Small intestine (tissue), 7 donors: ENCODE measurements around the gene C2orf66. TPM values are rescaled to one million over a fixed set of nuclear protein-coding genes. Genes with fewer than 3 reads are reported as not detected.

Experiments
- DNase-seq, 2 donors: peaks; one replicate each; pipeline versions ENCODE4 v3.0.0 to v3.0.0-alpha.2; 2013
- FAIRE-seq: peaks from 2 replicates; lab custom pipeline; 2012; peaks lifted over from hg19 to GRCh38; lab: Jason Lieb, UNC
- H3K27ac ChIP-seq, 3 donors: one replicate each; pipeline ENCODE4 v1.5.1; 2013; ENCODE audit warnings: low read length in 2 of 3, mild to moderate bottlenecking in 2 of 3, control low read depth in 1 of 3, inconsistent platforms in 1 of 3, low read depth in 1 of 3, moderate library complexity in 1 of 3
- H3K27me3 ChIP-seq, 3 donors: one replicate each; pipeline ENCODE4 v1.6.1; 2013; ENCODE audit warnings: low read length in 3 of 3, inconsistent platforms in 1 of 3; ENCODE audit not compliant: control insufficient read depth in 3 of 3, insufficient read depth in 3 of 3
- H3K36me3 ChIP-seq, 3 donors: one replicate each; pipeline ENCODE4 v1.6.1; 2013; ENCODE audit warnings: low read length in 3 of 3, inconsistent platforms in 1 of 3, low read depth in 1 of 3, mild to moderate bottlenecking in 1 of 3, moderate library complexity in 1 of 3; ENCODE audit not compliant: control insufficient read depth in 3 of 3, insufficient read depth in 2 of 3
- H3K4me1 ChIP-seq, 3 donors: one replicate each; pipeline ENCODE4 v1.6.1; 2013; ENCODE audit warnings: low read length in 2 of 3, inconsistent platforms in 1 of 3, low read depth in 1 of 3, mild to moderate bottlenecking in 1 of 3, moderate library complexity in 1 of 3; ENCODE audit not compliant: control insufficient read depth in 3 of 3, insufficient read depth in 2 of 3
- H3K4me3 ChIP-seq, 3 donors: one replicate each; pipeline ENCODE4 v1.5.1; 2013; ENCODE audit warnings: low read length in 3 of 3, control low read depth in 1 of 3, inconsistent platforms in 1 of 3, low read depth in 1 of 3, mild to moderate bottlenecking in 1 of 3, moderate library complexity in 1 of 3
- H3K9me3 ChIP-seq, 2 donors: one replicate each; pipeline ENCODE4 v1.6.1; 2013; ENCODE audit warnings: low read depth in 1 of 2, low read length in 1 of 2; ENCODE audit not compliant: control insufficient read depth in 2 of 2, insufficient read depth in 1 of 2
- WGBS, 3 donors: extraction: QIAGEN DNeasy Blood & Tissue Kit; methylation state at CpG; one replicate each; pipeline ENCODE4 v1.1.7; 2013; 5-methylcytosine and 5-hydroxymethylcytosine counted together
- polyA plus RNA-seq, 4 donors: library from polyadenylated mRNA; stranded (reverse) in 3 of 4; unstranded in 1 of 4; fragments of 200-250 nt in 3 of 4; fragments of 120-200 nt in 1 of 4; gene quantifications; one replicate each; pipeline versions ENCODE4 v1.2.1 to v1.2.3, GENCODE V29; 2013
- donor health status: healthy with polysubstance abuse.
- donor health status: control.
- donor health status: control.
- donor health status: Bipolar disorder and iron deficiency.
- donor health status: healthy.

The C2orf66 gene
- polyA plus RNA-seq, 4 donors: 0.06 to 0.21 TPM; not detected in 2

DNA sequence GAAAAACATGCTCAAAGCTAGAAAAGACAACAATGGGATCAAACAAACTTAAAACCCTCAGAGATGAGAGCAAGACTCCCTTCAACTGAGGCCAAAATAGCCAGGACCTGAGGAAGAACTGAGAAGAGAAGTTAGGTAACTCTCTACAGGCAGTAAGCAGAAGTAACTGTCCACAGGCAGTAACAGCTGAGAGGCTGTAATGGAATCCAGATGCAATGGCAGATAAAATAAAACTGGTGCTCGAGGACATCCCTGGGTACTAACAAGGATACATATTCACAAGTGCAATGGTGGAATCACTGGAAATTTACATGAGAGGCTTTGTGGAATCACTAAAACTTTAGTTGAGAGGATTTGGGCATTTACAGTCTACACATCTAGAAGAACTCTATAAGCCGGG is 30.4 kb upstream of the C2orf66 start:
- Histone ChIP-seq H3K4me1 (no peaks in the 10 kb centered on the region), H3K4me3 (no peak overlapping the region), H3K36me3 (peaks cover 0 to 10% (median 3%) of the 10 kb centered on the region in 3 donors), H3K27ac (no peak overlapping the region), H3K27me3 (no peaks in the 10 kb centered on the region), H3K9me3 (no peaks in the 10 kb centered on the region)
- DNase-seq (no peak), FAIRE-seq (no peak)
- WGBS, 3 donors: 86 to 91% (median 88%) methylated on average over 2 of the region's 2 CpGs

- peaks cover 0 to 8% (median 3%) of the 10 kb centered on the region in 3 donors for H3K36me3 ChIP-seq
- H3K4me1 ChIP-seq: no peaks in the 10 kb centered on the region
- H3K9me3 ChIP-seq: no peaks in the 10 kb centered on the region
- no peaks in the 10 kb centered on the region for H3K27me3 ChIP-seq
- H3K4me3 ChIP-seq: no peak overlapping the region
- no peak overlapping the region for H3K27ac ChIP-seq
- FAIRE-seq (peak; percentile 10), DNase-seq (no peak)
These were observed 27.3 kb upstream of the C2orf66 start for GRCh38 chr2:196836440-196836839.

DNA sequence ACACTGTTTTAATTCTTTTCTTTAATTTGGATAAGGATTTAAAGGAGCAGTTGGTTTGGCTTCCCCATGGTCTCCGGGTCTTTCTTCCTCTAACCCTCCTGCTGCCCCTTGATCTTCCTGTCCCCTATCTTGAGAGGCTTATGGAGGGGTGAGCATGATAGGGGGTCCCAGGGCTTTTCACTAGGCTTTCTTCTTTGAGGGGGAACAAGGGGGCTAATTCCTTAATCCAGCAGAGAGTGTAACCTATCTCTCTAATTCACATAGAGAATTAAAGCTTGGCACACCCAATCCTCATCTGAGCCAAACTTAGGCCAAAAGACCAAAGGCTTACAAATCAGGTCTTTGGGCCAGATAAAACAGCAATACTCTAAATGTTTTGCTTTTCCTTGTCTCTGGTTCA is 21.5 kb upstream of the C2orf66 start:
- no peaks in the 10 kb centered on the region for H3K27me3 ChIP-seq
- 94 to 100% (median 96%) methylated on average over 1 of the region's 1 CpG for WGBS, 3 donors
- no peaks in the 10 kb centered on the region for H3K4me1 ChIP-seq
- FAIRE-seq (no peak), DNase-seq (no peak)
- no peaks in the 10 kb centered on the region for H3K9me3 ChIP-seq
- H3K27ac ChIP-seq: no peak overlapping the region
- no peak overlapping the region for H3K4me3 ChIP-seq
- H3K36me3 ChIP-seq: peaks cover 0 to 5% (median 0%) of the 10 kb centered on the region in 3 donors

DNA sequence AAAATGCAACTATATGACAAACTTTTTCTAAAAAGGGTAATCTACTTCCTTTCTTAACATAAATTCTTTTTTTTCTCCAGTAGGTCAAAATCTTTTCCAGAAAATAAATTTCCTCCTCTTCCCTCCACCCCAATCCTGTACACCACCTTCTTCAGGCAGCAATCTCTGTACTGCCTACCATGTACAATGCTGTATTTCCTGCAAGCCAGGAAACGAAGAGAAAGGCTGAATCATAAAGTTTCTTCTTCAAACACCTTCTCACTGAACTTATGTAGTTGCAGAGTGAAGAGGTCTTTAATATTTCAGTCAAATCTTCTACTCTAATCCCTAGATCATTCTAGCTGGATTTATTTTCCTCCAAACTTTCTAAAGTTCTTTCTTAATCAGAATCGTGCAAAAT is 18.2 kb upstream of the C2orf66 start:
- no peak for FAIRE-seq
- 63 to 70% (median 65%) methylated on average over 2 of the region's 2 CpGs for WGBS, 3 donors

DNA sequence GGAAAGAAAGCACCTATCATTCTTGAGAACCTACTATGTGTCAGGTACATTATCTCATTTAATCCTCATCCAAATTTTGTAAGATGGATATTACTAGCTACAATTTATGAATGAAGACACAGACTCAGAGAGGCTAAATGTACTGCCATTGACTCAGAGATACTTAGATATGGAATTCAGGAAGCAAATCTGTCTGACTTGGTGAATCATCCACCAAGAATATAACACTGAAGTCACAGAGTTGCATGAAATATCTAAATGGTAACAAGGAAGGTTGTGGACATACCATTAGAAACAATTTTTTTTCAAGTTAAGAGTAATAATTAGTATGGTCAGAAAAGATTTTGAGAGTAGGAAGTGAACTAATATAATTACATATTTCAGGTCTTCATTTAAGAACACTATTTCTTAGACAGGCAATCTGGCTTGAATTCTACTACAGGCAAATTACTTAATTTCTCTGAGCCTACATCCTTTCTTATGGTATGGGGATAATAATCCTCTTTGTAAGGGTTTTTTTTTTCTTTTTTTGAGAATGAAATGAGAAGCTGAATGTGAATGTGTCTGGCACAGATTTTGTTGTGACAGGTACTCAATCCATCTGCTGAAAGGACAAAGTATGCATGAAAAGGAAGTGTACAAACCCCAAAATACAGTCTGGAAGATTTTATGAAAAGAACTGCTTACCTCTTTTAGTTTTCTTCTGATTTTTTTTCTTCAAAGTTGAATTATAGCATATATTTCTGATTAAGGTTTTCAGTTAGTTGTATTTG is 14.8 kb upstream of the C2orf66 start:
- DNase-seq (no peak), FAIRE-seq (no peak)
- no peaks in the 10 kb centered on the region for H3K4me1 ChIP-seq
- no peaks in the 10 kb centered on the region for H3K36me3 ChIP-seq
- no peaks in the 10 kb centered on the region for H3K27me3 ChIP-seq
- H3K9me3 ChIP-seq: peaks cover 0 to 9% of the 10 kb centered on the region in 2 donors
- no peak overlapping the region for H3K4me3 ChIP-seq
- H3K27ac ChIP-seq: no peak overlapping the region

More for the DNA sequence above, 18.2 kb upstream of the C2orf66 start:
- H3K4me1 ChIP-seq: no peaks in the 10 kb centered on the region
- H3K27ac ChIP-seq: no peak overlapping the region
- DNase-seq: no peak
- no peaks in the 10 kb centered on the region for H3K27me3 ChIP-seq
- no peaks in the 10 kb centered on the region for H3K9me3 ChIP-seq
- H3K36me3 ChIP-seq: peaks cover 0 to 5% (median 0%) of the 10 kb centered on the region in 3 donors
- no peak overlapping the region for H3K4me3 ChIP-seq

DNA sequence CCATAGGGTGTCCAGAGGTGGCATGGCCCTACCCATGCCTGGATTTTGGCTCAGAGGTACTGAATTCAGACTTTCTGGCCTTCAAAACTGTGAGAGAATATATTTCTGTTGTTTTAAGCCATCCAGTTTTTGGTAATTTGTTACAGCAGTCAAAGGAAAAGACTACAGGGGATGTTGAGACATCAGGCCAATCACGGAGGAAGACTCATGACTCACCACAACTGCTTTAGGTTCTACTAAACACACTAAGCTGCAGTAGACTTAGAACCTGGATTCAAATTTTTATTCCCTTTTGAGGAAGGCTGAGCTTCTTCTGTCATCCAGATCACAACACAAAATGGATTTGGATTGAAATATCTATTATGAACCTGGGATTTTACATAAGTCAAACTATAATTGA is 12.0 kb upstream of the C2orf66 start:
- H3K27me3 ChIP-seq: no peaks in the 10 kb centered on the region
- no peaks in the 10 kb centered on the region for H3K36me3 ChIP-seq
- H3K27ac ChIP-seq: no peak overlapping the region
- no peak overlapping the region for H3K4me3 ChIP-seq
- H3K4me1 ChIP-seq: no peaks in the 10 kb centered on the region
- no peak for DNase-seq
- WGBS, 3 donors: 80 to 88% (median 84%) methylated on average over 1 of the region's 1 CpG
- FAIRE-seq: no peak
- peaks cover 0 to 23% of the 10 kb centered on the region in 2 donors for H3K9me3 ChIP-seq

DNA sequence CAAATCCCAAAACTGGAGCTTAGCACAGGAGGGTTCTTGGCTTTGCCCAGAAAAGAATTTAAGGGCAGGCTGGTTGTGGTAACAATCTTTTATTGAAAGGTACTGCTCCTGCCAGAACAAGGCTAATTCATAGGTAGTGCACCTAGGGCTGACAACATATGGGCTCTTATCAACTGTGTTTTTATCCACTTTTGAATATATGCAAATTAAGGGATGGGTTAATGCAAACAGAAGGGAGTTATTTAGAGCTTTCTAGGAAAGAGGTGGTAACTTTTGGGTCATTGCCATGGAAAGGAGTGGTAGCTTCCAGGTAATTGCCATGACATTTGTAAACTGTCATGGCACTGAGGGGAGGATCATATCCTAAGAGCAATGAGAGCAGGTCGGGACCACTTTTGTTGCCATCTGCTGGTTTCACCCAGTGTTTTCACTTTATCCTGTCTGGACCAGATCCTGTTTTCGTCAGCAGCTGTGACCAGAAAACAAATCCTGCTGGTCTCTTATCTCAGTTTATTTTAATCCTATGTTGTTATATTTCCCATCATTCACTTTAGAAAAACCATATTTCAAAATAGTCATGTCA is 981 bp downstream of the C2orf66 start:
- DNase-seq (no peak), FAIRE-seq (no peak)
- 39 to 67% (median 59%) methylated on average over 2 of the region's 2 CpGs for WGBS, 3 donors
- Histone ChIP-seq H3K9me3 (no peaks in the 10 kb centered on the region), H3K4me3 (no peak overlapping the region), H3K27ac (no peak overlapping the region), H3K36me3 (no peaks in the 10 kb centered on the region), H3K4me1 (no peaks in the 10 kb centered on the region), H3K27me3 (peaks cover 0 to 3% (median 0%) of the 10 kb centered on the region in 3 donors)

DNA sequence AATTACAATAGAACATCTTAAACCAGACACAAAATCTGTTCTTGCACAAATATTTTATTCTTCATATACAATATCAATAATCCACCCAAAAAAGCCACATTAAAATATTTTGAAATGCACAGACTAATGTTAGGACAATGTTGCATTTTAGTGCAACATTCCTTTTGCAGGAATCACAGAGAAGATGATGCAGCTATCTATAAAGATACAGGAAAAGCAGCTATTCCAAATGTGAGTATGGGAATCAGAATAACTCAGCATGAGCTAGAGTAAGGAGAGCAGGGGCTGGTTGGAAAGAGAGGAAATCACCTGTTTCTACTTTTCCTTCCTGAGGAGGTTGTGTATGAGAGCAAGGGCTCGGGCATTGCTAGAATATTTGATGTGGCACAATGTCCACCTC is 4.8 kb downstream of the C2orf66 start:
- Histone ChIP-seq H3K9me3 (no peaks in the 10 kb centered on the region), H3K27me3 (peaks cover 0 to 5% (median 3%) of the 10 kb centered on the region in 3 donors), H3K27ac (no peak overlapping the region), H3K4me1 (no peaks in the 10 kb centered on the region), H3K36me3 (no peaks in the 10 kb centered on the region), H3K4me3 (no peak overlapping the region)
- WGBS, 3 donors: 45 to 84% (median 60%) methylated on average over 1 of the region's 1 CpG
- DNase-seq (no peak), FAIRE-seq (no peak)
